OCI-LY3 (cell line): ENCODE measurements around the gene TMIGD3.

Experiments used
- CTCF ChIP-seq: fragments of 200-600, 300-600 bp; sonication (generic); IDR thresholded peaks from 2 replicates; pipeline ENCODE4 v1.5.1; 2014; ENCODE audit warnings: antibody characterized with exemption, low read length, low read depth
- EZH2phosphoT487 ChIP-seq: fragments of 200-600 bp; shearing (Covaris generic); IDR thresholded peaks from 2 replicates; pipeline ENCODE4 v1.6.1; 2018; ENCODE audit warnings: antibody characterized with exemption, mixed run types, low read depth

GRCh38 chr1:111441573-111442192 lies 61.8 kb downstream of the TMIGD3 start:
- TF ChIP-seq CTCF (peak; percentile 64), EZH2phosphoT487 (no peak)
